Embryonic facial prominence (tissue), 1 donor: ENCODE results near the gene SYTL1.

Source experiments
- DNase-seq: peaks from one replicate; pipeline ENCODE4 v3.0.0-alpha.2; 2016; ENCODE audit errors: extremely low spot score

The SYTL1 gene

DNA sequence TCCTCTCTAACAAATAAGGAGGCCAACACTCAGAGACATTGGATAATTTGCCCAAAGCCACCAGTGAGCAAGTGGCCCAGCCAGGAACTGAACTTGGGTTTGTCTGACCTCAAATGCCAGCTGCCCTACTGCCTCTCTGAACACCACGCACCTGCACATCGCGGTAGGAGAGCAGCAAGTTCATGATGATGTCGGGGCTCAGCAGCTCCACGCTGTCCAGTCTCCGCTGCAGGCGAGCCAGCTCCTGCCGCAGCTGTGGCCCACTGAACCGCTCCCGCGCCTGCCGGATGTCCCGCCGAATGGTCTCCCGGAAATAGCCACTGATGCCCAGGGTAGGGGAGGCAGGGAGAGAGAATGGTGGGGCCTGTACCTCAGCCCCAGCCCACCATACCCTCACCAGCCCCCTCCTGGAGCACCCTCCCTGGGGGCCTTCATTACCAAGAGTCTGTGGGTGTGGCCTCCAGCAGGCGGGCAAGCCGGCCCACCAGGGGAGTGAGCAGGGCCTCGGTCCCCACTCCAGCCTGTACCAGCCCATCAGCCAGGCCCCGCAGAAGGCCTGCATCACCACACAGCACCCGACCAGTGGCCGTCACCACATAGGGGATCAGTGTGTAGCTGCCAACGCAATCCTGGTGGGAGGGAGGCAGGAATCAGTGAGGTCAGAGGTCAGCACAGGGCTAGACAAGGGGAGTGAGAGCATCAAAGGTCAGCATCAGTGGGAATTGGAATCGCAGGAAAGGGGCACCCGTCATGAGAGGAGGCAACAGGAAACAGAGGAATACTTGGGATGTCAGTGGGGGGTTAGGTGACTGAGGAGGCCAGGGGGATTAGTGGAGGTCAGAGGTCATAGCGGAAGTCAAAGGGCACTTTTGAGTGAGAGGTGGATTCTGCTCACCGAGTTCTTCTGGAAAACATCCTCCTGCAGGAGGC, 22.2 kb downstream of the SYTL1 start:
- no peak for DNase-seq

DNA sequence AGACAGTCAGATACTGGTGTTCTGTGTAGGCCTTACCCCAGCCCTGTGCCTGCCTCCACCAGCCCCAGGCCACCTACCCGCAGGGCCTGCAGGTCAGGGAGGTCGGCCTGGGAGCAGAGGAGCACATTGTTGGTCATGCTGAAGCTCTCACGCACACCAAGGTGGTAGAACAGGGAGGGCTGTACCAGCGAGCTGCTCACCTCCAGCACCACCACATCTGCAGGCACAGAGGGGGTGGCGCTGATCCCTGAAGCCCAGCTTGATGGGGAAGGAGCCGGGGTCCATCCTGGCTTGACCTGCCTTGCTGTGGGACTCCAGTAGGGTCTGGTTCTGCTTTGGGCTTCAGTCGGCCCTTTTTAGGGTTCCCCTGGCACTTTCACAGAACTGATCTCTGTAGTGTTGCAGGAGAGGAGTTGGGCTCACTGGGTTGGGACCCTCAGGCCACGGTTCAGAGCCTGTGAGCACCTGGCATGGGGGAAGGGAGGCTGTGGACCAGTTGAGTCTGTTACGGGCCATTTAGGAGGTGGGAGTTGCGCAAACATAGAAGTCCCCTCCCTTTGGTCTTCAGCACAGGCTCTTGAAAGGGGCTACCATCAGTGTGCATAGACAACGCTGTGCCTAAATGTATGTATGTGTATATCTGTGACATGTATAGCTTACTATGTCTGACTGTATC, 23.0 kb downstream of the SYTL1 start:
- DNase-seq, result no peak

DNA sequence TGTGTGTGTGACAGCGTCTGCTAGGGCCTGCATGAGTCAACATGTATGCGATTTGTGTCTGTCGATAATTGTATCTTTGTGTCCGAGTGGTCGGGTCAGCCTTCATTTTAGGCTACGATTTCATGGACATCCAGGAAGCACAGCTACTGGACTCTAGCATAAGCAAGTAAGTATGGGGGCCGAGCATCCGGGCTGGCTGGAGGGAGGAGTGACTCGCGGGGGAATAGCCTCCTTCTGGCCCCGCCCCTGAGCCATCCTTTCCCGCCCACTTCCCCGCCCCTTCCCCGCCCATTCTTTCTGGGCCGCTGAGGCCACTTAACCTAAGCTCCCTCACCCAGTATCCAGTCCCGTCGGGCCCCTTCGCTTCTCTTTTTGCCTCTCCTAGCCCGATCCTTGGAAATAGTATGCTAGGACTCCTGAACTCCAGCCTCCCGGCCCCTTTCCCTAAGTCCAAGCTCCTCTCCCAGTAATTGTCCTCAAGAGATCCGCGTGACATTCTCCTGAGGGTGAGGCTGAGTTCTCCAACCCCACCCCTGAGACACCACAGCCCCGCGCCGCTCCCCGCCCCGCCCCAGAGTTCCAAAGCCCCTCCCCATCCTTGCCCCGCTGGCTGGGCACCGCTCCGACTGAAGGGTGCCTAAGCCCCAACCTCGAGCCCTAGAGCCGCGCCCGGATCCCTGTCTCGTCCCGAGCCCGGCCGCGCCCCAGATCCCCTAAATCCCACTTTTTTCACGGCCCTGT, 23.7 kb downstream of the SYTL1 start:
- peak; percentile 30 for DNase-seq

DNA sequence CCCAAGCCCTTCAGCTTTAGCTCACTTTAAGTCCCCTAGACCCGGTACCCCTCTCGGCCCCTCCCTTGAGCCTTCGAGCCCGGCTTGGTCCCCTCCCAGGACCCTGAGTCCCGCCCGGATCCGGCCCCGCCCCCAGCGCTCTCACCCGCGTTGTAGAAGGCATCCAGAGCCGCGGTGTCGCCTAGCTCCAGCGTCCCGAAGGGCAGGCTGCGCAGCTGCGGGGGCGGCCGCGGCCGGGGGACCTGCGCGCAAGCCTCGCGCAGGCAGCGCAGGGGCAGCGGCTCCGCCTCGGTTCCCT, 24.2 kb downstream of the SYTL1 start:
- no peak for DNase-seq

DNA sequence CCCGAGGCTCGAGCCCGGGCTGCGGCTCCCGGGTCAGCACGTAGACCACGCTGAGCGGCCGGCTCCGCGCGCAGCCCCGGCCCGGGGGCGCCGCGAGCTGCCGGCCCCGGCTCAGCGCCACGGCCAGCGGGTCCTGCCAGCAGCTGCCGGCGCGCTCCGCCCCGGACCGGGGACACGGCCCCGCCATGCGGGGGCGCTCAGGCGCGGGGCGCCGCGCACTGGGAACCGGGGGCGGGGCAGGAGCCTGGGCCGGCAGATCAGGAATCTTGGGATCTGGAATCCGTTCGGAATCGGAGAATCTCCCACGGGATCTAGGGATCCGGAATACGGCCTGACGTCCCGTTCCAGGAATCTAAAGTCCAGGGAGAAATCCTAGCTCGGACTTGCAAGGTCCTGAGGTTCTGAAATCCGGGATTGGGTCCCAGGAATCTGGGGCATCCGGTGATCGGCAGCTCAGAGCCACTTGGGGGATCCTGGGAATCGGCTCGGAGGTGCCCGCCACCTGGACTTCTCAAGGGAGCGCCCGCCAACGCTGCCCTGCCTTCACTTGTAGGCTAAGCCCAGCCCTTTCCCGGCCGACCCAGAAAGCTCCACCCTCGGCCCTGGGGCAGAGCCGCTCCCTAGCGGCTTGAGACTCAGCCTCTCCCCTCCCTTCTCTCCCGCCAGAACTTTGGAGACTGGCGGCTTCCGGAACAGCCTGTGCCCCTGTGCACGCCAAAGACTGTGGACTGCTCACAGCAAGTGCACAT, 24.8 kb downstream of the SYTL1 start, which contains the start of gene MAP3K6:
MAP3K6 (minus strand) TSS at position 551 of the 749 bp plus-strand sequence; CDS start at position 187, 364 bp downstream.
- peak; percentile 29 for DNase-seq

DNA sequence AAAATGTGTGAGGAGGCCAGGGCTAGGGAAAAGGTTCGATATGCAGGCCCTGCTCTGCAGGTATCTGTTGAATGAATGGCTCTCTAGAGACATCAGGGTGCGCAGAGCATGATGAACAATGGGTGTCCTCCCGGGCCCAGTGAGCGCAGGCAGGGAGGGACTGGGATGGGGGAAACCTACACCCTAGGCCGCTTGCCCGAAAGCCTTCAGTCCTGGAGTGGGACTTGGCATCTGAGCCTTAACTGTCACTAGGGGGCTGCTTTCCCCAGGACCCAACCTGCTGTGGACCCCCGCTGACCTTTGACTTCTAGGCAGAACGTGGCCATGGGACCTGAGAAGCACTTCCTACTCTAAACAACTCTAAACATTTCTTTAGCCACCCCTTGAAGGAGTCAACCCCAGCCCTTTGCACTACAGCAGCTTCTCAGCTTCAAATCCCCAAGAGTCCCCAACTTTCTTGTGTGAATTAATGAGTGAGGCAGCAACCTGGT, 25.4 kb downstream of the SYTL1 start:
- DNase-seq, result no peak

DNA sequence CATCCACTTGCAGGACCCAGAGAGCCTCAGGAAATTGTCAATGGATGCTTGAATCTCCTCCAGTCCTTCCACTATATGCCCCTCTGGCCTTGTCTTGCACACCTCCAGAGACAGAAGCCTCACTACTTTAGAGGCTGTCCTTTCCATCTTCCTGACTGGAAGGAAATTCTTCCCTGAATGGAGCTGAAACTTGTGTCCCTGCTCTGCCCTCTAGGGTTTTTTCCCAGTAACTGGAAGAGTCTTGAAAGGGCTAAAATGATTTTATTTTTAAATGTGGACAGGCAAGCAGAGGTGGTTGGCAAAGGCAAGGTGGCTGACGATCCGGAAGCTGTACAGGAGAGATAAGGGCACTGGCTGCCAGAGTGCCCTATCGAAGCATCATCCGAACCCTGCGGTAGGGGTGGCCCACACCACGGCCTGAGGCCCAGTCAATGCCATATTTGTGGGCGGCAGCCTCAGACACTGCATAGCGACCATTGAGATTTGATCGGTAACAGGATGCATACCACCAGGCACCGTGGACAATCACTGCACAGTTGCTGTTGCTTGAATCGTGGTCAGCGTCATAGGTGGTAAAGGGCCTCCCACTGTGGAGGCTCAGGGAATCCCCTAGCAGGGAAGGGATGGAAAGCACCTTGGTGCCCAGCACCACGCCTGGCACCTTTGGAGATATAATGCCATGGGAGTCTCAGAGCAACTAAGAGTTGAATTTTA, 27.2 kb downstream of the SYTL1 start:
- no peak for DNase-seq

DNA sequence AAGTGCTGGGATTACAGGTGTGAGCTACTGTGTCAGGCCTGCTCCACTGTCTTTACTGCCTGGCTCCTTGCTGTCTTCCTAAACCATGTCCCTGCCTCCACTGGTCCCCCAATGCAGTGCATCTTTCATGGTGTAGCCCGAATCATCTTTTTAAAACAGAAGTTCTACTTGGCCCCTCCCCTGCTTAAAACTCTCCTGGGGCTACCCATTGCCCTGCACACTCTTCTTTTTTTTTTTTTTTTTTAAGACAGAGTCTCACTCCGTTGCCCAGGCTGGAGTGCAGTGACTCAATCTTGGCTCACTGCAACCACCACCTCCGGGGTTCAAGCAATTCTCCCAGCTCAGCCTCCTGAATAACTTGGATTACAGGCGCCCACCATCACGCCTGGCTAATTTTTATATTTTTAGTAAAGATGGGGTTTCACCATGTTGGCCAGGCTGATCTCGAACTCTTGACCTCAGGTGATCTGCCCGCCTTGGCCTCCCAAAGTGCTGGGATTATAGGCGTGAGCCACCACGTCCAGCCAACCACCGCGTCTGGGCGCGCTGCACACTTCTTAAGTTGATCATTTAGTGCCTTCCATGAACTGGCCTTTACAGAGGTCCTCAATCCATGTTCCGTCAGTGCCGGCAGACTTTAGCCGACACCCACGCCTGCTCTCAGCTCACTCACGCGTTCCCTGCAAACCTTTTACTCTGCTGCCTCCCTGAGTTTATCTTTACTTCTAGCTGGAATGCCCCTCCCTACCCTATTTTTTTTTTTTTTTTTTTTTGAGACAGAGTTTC, 30.4 kb downstream of the SYTL1 start:
- no peak for DNase-seq

DNA sequence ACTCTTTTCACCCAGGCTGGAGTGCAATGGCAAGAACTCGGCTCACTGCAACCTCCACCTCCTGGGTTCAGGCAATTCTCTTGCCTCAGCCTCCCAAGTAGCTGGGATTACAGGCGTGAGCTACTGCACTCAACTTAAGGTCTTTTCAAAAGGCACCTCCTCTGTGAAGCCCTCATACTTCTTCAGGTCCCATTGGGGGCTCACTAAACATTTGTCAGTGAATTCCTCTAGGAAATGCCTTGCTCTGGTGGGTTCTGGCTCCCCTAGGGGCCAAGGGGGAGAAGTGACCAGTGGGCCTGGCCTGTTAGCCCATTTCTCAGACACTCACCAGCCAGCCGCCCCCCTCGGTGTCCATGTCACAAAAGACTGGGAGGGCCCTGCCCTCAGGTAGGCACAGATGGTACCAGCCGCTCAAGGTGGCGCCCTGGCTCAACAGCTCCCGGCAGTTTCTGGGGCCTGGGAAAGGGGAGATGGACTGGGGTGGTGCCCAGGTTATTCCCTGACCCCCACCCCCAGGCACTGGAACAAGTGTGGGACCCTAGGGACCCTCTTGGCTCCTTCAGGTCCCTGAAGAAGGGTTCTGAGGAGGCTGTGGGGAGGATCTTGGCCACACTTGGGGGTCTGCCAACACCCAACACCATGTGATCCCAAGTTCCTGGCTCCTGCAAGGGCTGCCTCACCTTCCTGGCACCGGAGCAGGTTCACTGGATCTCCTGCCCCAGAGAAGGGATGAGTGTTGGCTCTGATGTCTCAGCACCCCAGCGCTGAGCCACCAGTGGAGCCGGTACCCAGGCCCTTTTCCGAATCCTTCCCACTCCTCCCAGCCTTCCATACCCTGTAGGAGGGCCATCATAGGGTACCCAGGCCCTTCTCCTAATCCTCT, 31.2 kb downstream of the SYTL1 start:
- DNase-seq, result no peak

DNA sequence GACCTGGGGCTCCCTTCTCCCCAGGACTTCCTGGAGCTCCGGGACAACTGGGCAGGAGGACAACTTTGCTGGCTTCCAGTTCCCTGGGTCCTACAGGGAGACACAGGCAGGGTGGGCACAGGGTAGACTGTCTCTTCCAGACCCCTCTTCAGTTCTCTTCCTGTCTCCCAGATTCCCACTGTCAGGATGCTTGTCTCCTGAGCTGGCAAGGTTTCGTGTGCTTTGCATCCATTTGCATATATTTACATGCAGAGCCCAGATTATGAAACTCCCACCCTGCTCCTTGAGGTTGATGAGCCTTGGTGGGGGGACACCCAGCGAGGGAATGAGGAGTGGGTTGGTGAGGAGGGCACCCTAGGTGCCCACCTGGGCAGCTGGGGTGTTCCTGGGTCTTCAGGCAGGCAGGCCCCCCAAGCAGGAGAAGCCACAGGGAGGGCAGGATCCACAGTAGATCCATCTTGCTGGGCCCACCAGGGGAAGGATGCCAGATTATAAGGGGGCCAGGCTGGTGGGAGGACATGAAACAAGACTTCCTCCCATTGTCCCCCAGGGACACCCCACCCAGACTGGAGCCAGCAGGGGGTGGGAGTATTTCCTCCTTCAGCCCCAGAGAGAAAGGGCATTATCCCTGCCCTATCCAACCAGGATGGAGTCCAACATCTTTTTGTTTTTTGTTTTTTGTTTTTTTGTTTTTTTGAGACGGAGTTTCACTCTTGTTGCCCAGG, 32.7 kb downstream of the SYTL1 start, which contains the start of gene FCN3:
FCN3 (minus strand) TSS at position 463 of the 725 bp plus-strand sequence; CDS start at position 457, 6 bp downstream.
- no peak for DNase-seq

DNA sequence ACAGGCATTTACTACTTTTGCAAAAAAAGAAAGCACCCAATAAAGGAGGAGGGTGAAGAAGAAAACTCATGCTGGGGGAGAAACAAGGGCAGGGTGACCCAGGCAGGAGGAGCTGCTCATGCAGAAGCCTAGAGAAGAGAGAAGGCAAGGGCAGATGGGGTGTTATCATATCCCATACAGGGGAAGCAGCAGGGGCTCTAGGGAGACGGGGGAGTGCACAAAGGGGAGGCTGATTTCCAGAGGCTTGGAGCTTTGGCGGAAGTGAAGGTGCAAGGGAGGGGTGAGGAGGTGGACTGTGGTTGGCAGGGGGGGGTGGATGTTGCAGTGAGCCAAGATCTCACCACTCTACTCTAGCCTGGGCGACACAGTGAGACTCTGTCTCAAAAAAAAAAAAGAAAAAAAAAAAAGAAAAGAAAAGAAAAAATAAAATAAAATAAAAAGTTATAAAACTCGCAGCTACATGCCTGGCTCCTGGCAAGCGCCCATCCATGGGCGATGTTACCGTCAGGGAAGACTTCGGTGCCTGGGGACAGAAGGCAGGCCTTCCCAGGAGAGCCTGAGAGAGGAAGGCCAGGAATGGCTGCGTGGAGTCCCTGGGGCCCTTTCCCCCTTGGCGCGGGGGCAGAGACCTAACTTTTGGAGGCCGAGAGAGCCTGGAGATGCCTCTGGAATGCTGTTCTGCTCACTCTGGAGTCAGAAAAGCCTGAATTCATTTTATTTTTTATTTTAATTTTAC, 36.1 kb downstream of the SYTL1 start:
- no peak for DNase-seq

DNA sequence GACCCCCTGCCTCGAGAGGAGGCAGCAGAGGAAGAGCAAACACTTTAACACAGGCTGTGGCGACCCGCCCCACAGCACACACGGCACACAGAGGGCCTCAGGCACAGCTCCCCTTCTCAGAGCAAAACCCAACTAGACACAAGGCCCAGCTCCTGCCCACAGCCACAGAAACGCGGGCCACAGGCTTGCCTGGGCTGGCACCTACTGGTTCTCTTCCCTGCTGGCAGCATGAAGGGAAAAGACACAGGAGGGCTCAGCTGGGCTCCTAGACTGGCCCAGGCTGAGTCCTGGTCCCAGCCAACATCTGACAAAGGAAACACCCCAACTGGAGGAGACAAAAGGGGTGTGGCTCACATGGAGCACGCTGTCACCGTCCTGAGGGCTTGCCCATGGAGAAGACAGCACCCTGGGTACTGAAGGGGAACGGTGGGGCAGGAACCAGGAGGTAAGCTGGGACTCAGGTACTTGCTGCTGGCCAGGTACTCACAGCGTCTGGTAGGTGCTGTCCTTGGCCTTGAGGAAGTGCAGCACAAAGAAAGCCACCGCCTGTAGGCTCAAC, 37.8 kb downstream of the SYTL1 start:
- no peak for DNase-seq

DNA sequence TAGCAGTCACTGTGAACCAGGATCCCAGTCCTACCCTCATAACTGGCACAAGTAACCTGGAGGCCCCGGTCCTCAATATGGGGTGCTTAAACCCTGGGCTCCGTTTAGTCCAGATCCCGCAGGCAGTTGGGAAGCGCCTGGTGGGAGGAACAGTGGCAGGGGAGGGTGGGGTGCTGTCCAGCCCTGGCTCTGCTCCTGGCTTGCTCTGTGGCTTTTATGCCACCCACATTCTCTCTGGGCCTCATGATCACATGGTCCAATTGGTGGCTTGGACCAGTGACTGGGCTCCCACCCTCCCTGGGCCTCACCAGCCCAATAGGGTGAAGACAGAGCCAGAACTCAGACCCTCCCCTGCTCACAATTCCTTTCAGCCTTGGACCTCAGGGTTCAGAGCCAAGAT, 38.4 kb downstream of the SYTL1 start:
- DNase-seq, result no peak

DNA sequence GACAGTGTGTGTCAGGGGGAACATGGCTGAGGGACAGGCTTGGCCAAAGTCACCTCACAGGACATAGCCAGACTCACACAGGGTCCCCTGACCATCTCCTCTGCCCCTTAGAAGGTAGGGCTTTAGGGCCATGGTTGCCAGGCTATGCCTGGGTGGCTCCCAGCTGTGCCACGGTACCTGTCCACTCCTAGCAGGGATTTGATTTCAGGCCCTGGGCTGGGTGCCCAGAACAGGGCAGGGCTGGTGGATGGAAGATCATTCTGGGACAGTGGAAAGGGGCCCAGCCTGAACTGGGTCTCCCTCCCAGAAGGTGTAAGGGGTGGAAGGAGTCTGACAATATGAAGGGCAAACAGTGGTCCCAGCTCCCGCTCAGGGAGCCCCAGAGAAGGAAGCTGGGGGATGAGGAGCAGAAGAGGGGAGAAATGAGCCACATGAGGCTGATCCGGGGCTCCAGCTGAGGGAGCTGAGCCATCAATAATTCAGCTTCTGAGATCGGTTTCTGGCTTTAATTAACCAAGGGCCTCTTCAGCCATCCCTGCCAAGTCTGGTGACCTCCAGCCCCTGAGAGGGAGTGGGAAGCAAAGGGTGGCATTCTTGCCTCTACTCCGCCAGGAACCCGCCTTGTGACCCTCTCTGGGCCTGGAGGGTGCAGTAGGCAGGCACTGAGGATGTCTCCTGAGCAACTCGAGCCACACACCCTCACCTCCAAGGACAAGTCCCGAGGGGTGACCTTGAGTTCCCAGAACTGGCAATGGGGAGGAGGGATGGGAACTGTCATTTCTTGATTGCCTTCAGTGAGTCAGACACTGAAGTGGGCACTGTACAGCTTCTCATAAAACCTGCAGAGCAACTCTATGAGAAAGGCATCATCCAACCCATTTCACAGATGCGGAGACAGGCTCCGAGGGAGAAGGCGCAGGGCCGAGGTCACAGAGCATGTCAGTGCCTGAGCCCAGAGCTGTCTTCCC, 39.2 kb downstream of the SYTL1 start:
- no peak for DNase-seq

DNA sequence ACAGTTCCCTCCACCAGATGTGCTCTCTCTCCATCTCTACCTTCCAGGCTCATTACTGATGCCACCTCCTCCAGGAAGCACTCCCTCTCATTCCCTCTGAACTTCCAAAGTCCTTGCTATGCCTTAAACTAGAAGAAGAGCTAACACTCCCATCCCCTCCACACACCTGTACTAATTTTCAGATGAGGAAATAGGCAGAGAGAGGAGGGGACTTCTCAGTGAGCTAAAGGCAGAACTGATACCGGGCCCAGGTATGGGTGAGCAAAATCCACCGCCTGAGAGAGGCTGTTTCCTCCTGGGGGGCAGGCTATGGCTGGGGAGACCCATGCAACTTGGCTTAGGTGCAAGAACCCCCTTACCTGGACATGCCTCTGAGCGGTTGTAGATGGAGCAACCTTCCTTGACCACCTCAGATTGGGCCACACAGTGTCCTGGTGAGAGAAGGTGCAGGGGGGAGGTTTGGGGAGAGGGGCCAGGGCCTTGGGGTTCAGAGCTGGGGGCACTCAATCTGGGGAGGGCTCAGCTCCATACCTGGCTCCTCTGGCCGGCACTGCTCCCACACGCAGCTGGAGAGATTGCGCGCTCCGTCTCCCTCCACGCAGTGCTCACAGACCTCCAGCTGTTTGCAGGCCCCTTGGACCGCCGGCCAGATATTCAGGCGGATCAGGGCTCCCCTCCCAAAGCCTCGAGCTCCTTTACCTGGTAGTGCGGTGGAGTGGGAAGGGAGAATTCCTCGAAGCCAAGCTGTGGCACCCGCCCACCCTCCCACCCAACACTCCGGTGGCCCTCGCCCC, 40.3 kb downstream of the SYTL1 start:
- no peak for DNase-seq
